ENCODE measurements around the gene DHDDS. TPM values are rescaled to one million over a fixed set of nuclear protein-coding genes. Genes with fewer than 3 reads are reported as not detected.

The DHDDS gene
- total and polyA plus RNA-seq, 2 of the 13 experiments (the other 11 are each of a cell fraction or from before 2014, with no cell fraction given) = 18.9 to 28.3 TPM

DNA sequence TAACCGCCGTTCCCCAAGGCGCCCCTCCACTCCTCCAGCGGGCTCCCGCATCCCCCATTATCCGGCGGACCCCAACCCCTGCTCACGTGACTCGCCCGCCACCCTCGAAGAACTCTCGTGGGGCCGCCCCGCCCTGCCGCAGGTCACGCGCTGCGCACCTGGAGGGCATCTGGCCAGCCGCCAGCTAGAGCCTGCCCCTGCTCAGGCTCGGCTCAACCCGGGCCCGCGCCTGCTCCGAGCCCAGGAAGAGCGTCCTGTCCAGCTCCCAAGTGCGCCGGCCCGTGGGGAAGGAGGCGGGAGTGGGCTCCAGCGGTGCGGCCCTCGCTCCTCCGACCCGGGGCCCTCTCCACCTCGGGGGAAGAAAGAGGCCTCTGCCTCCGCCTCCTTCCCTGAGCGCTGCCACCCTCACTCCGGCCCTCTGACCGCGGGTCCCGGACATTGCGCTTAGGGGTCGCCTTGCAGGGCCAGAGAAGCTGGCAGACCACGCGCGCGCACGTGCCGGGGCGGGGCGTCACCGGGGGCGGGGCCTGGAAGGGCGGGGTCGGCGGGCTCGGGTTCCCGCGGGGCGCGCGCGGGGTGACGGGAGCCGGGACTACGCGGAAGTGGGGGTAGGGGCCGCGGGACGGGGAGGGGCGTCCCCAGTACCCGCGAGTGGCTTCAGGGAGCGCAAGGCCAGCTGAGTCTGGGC lies 68.5 kb downstream of the DHDDS start (continued):
- TF ChIP-seq, protein P1, sequence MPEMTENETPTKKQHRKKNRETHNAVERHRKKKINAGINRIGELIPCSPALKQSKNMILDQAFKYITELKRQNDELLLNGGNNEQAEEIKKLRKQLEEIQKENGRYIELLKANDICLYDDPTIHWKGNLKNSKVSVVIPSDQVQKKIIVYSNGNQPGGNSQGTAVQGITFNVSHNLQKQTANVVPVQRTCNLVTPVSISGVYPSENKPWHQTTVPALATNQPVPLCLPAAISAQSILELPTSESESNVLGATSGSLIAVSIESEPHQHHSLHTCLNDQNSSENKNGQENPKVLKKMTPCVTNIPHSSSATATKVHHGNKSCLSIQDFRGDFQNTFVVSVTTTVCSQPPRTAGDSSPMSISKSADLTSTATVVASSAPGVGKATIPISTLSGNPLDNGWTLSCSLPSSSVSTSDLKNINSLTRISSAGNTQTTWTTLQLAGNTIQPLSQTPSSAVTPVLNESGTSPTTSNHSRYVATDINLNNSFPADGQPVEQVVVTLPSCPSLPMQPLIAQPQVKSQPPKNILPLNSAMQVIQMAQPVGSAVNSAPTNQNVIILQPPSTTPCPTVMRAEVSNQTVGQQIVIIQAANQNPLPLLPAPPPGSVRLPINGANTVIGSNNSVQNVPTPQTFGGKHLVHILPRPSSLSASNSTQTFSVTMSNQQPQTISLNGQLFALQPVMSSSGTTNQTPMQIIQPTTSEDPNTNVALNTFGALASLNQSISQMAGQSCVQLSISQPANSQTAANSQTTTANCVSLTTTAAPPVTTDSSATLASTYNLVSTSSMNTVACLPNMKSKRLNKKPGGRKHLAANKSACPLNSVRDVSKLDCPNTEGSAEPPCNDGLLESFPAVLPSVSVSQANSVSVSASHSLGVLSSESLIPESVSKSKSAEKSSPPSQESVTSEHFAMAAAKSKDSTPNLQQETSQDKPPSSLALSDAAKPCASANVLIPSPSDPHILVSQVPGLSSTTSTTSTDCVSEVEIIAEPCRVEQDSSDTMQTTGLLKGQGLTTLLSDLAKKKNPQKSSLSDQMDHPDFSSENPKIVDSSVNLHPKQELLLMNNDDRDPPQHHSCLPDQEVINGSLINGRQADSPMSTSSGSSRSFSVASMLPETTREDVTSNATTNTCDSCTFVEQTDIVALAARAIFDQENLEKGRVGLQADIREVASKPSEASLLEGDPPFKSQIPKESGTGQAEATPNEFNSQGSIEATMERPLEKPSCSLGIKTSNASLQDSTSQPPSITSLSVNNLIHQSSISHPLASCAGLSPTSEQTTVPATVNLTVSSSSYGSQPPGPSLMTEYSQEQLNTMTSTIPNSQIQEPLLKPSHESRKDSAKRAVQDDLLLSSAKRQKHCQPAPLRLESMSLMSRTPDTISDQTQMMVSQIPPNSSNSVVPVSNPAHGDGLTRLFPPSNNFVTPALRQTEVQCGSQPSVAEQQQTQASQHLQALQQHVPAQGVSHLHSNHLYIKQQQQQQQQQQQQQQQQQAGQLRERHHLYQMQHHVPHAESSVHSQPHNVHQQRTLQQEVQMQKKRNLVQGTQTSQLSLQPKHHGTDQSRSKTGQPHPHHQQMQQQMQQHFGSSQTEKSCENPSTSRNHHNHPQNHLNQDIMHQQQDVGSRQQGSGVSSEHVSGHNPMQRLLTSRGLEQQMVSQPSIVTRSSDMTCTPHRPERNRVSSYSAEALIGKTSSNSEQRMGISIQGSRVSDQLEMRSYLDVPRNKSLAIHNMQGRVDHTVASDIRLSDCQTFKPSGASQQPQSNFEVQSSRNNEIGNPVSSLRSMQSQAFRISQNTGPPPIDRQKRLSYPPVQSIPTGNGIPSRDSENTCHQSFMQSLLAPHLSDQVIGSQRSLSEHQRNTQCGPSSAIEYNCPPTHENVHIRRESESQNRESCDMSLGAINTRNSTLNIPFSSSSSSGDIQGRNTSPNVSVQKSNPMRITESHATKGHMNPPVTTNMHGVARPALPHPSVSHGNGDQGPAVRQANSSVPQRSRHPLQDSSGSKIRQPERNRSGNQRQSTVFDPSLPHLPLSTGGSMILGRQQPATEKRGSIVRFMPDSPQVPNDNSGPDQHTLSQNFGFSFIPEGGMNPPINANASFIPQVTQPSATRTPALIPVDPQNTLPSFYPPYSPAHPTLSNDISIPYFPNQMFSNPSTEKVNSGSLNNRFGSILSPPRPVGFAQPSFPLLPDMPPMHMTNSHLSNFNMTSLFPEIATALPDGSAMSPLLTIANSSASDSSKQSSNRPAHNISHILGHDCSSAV (CRISPR knock-in tag; IDR thresholded peaks at IDR 0.05; ENCODE audit: borderline replicate concordance) = no peak
- TF ChIP-seq CC2D1A (CRISPR knock-in tag; IDR thresholded peaks at IDR 0.05) = no peak
- TF ChIP-seq, protein P2, sequence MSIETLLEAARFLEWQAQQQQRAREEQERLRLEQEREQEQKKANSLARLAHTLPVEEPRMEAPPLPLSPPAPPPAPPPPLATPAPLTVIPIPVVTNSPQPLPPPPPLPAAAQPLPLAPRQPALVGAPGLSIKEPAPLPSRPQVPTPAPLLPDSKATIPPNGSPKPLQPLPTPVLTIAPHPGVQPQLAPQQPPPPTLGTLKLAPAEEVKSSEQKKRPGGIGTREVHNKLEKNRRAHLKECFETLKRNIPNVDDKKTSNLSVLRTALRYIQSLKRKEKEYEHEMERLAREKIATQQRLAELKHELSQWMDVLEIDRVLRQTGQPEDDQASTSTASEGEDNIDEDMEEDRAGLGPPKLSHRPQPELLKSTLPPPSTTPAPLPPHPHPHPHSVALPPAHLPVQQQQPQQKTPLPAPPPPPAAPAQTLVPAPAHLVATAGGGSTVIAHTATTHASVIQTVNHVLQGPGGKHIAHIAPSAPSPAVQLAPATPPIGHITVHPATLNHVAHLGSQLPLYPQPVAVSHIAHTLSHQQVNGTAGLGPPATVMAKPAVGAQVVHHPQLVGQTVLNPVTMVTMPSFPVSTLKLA (IDR thresholded peaks at IDR 0.05) = 0 out of 2 replicates have a peak, but pooled peaks have one; percentile 6
- no peak for TF ChIP-seq ZNF337 (CRISPR knock-in tag; IDR thresholded peaks at IDR 0.05; ENCODE audit: borderline replicate concordance, low read depth)
- TF ChIP-seq ELF1 (CRISPR knock-in tag; IDR thresholded peaks at IDR 0.05) = peak; percentile 84; the same call in 1 of the 2 replicates
- 0 out of 2 replicates have a peak, but pooled peaks have one; percentile 68 for TF ChIP-seq ZNF841 (CRISPR knock-in tag; IDR thresholded peaks at IDR 0.05; ENCODE audit: borderline replicate concordance)
- no peak; the same call in 1 of the 2 replicates for TF ChIP-seq SIN3A (IDR thresholded peaks at IDR 0.05; ENCODE audit: borderline replicate concordance, low read depth, low read length)
- no peak for TF ChIP-seq GATA4 (IDR thresholded peaks at IDR 0.05; ENCODE audit: borderline replicate concordance, low read depth)
- peak; percentile 83; the same call in 1 of the 2 replicates for TF ChIP-seq ZNF672 (CRISPR knock-in tag; IDR thresholded peaks at IDR 0.05)
- TF ChIP-seq, protein P3, sequence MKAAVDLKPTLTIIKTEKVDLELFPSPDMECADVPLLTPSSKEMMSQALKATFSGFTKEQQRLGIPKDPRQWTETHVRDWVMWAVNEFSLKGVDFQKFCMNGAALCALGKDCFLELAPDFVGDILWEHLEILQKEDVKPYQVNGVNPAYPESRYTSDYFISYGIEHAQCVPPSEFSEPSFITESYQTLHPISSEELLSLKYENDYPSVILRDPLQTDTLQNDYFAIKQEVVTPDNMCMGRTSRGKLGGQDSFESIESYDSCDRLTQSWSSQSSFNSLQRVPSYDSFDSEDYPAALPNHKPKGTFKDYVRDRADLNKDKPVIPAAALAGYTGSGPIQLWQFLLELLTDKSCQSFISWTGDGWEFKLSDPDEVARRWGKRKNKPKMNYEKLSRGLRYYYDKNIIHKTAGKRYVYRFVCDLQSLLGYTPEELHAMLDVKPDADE (CRISPR knock-in tag; IDR thresholded peaks at IDR 0.05) = no peak
- no peak for TF ChIP-seq GTF3A (CRISPR knock-in tag; conservative IDR thresholded peaks at IDR 0.05)
- peak; percentile 71; the same call in 1 of the 2 replicates for TF ChIP-seq ZNF703 (CRISPR knock-in tag; IDR thresholded peaks at IDR 0.05; ENCODE audit: borderline replicate concordance)
- TF ChIP-seq, protein P4, sequence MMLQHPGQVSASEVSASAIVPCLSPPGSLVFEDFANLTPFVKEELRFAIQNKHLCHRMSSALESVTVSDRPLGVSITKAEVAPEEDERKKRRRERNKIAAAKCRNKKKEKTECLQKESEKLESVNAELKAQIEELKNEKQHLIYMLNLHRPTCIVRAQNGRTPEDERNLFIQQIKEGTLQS (CRISPR knock-in tag; IDR thresholded peaks at IDR 0.05) = 0 out of 2 replicates have a peak, but pooled peaks have one; percentile 6
- TF ChIP-seq ZNF432 (CRISPR knock-in tag; IDR thresholded peaks at IDR 0.05; ENCODE audit: borderline replicate concordance) = no peak; the same call in 1 of the 2 replicates
- TF ChIP-seq ZBTB20 (CRISPR knock-in tag; IDR thresholded peaks at IDR 0.05; ENCODE audit: borderline replicate concordance, low read depth) = no peak; the same call in 1 of the 2 replicates
- peak; percentile 81; the same call in 1 of the 2 replicates for TF ChIP-seq ZFP41 (CRISPR knock-in tag; IDR thresholded peaks at IDR 0.05; ENCODE audit: borderline replicate concordance)
- no peak; the same call in none of the 2 replicates for TF ChIP-seq MYC (CRISPR knock-in tag; IDR thresholded peaks at IDR 0.05; ENCODE audit: borderline replicate concordance)
